IPS DF 6.9 (cell line): ENCODE measurements around the gene SMARCAL1.

ENCODE experiments used
- DNase-seq: peaks from one replicate; pipeline ENCODE4 v3.0.0-alpha.2; 2013; ENCODE audit warnings: low read depth, low spot score
- H3K27ac ChIP-seq: one replicate; pipeline ENCODE4 v1.5.1; 2013; ENCODE audit warnings: low read length, control low read depth
- H3K27me3 ChIP-seq: 2 replicates; pipeline ENCODE4 v1.6.1; 2013; ENCODE audit warnings: mild to moderate bottlenecking, low read length; ENCODE audit not compliant: control insufficient read depth, insufficient read depth
- H3K36me3 ChIP-seq: 2 replicates; pipeline ENCODE4 v1.6.1; 2013; ENCODE audit warnings: low read length; ENCODE audit not compliant: control insufficient read depth, insufficient read depth
- H3K4me1 ChIP-seq: 2 replicates; pipeline ENCODE4 v1.6.1; 2013; ENCODE audit warnings: low read length; ENCODE audit not compliant: control insufficient read depth, insufficient read depth
- H3K4me3 ChIP-seq: 2 replicates; pipeline ENCODE4 v1.5.1; 2013; ENCODE audit warnings: mild to moderate bottlenecking, low read length
- H3K9me3 ChIP-seq: 2 replicates; pipeline ENCODE4 v1.6.1; 2013; ENCODE audit warnings: low read length, inconsistent platforms; ENCODE audit not compliant: control insufficient read depth, insufficient read depth
- WGBS: extraction: QIAGEN DNeasy Blood & Tissue Kit; methylation state at CpG from one replicate; pipeline ENCODE4 v1.1.7; 2013; ENCODE audit warnings: mixed read lengths, missing lambda C conversion rate; ENCODE audit not compliant: insufficient read length, insufficient coverage; 5-methylcytosine and 5-hydroxymethylcytosine counted together

Gene SMARCAL1

DNA sequence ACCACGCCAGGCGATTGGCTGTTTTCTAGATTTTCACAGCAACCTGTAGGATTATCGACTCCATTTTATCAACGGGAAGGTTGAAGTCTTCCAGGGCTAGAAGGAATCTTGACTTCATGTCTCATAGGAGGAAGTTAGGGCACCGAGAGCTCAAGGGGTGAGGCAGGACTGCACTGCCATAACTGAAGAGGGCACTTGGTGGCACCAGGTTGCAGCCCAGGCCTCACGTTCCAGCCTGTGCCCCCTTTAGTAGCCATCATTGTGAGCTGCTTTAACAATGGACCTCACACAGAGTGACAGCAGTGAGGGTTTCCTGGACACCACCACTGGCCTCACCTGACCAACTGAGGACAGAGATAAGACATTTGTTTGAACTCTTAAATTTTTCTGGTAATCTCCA, 63.5 kb downstream of the SMARCAL1 start:
- Histone ChIP-seq H3K36me3 (no peaks in the 10 kb centered on the region), H3K27me3 (no peaks in the 10 kb centered on the region), H3K4me1 (peaks cover 2% of the 10 kb centered on the region; the same call in 1 of the 2 replicates), H3K27ac (no peak overlapping the region), H3K4me3 (no peak overlapping the region), H3K9me3 (no peaks in the 10 kb centered on the region)
- DNase-seq, result no peak
- no CpG with 5 or more reads among the region's 6 CpGs for WGBS

DNA sequence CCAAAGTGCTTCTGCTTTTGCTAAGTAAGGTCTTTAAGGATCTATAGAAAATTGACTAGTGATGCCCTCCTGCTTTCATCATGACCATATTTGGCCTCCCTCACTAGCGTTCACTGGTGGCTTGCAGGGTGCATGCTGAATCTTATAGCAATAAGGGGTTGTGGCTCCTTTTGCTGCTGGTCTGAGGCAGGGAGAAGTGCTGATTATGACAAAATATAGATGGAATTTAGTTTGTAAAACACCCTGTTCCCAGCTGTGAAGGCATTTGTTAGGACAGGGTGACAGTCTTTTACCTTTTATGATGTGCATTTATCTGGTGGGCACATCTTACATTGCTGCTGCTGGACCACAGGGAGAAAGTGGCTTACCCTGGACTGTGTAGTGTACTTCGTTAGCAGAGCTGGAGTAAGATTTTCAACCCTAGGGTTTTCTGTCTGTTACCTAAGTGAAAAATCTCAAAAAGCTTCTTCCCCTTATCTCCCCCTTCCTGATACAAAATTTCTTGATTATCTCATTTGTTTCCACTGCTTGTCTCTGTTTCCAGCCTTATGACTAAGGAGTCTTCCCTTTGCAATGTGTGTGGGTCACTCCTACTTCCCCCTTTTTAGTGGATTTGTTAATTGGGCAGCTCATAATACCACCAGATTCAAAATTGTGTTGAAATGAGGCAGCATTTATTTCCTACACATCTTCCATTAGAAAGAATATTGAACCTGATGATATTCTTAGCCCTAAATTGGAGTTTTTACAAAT, 65.2 kb downstream of the SMARCAL1 start:
- peaks cover 2% of the 10 kb centered on the region; the same call in 1 of the 2 replicates for H3K4me1 ChIP-seq
- WGBS, result no CpG with 5 or more reads among the region's 2 CpGs
- DNase-seq, result no peak
- H3K4me3 ChIP-seq, result no peak overlapping the region
- H3K9me3 ChIP-seq, result no peaks in the 10 kb centered on the region
- no peaks in the 10 kb centered on the region for H3K27me3 ChIP-seq
- no peak overlapping the region for H3K27ac ChIP-seq
- no peaks in the 10 kb centered on the region for H3K36me3 ChIP-seq

DNA sequence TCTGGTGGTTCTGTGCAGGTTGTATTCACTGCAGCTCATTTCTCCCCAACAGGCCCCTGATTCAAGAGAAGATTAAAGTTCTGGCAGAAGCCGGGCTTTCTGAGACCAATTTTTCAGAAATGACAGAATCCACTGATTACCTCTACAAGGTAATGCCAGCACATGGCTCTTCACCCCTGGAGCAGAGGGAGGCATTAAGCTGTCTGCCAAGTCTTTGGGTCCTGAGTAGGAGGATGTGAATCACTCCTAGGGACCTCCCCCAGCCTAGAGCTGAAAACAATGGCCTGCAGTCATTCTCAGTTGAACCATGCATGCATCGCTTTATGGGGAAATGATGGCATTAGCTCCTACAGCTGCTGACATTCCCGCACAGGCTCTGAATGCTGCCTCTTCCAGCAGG, 65.9 kb downstream of the SMARCAL1 start:
- no peaks in the 10 kb centered on the region for H3K9me3 ChIP-seq
- WGBS, result no CpG with 5 or more reads among the region's 3 CpGs
- no peaks in the 10 kb centered on the region for H3K27me3 ChIP-seq
- H3K4me3 ChIP-seq, result no peak overlapping the region
- H3K4me1 ChIP-seq, result peaks cover 2% of the 10 kb centered on the region; the same call in 1 of the 2 replicates
- no peak for DNase-seq
- H3K36me3 ChIP-seq, result no peaks in the 10 kb centered on the region
- no peak overlapping the region for H3K27ac ChIP-seq

DNA sequence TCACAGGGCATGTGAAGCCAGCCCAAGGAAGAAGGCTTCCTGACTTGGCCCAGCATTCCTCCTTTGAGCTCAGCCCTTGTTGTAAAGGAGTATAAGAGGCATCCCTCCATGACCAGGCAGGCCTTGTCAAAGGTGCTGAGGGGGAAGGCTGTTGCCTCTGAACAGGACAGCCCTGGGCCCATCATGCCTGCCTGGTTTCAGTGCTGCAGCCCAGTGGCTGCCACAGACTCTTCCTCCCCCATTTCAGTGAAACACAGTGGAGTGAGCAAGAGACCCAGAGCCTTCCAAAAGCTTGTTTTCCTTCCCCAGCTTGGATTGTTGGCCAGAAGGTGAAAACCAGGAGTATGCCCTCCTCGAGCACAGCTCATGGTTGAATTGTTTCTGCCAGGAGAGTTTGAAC, 66.5 kb downstream of the SMARCAL1 start:
- H3K27ac ChIP-seq, result no peak overlapping the region
- H3K36me3 ChIP-seq, result no peaks in the 10 kb centered on the region
- no peak overlapping the region for H3K4me3 ChIP-seq
- no peaks in the 10 kb centered on the region for H3K27me3 ChIP-seq
- no peak for DNase-seq
- H3K4me1 ChIP-seq, result peaks cover 2% of the 10 kb centered on the region; the same call in 1 of the 2 replicates
- H3K9me3 ChIP-seq, result no peaks in the 10 kb centered on the region
- no CpG with 5 or more reads among the region's 1 CpG for WGBS

DNA sequence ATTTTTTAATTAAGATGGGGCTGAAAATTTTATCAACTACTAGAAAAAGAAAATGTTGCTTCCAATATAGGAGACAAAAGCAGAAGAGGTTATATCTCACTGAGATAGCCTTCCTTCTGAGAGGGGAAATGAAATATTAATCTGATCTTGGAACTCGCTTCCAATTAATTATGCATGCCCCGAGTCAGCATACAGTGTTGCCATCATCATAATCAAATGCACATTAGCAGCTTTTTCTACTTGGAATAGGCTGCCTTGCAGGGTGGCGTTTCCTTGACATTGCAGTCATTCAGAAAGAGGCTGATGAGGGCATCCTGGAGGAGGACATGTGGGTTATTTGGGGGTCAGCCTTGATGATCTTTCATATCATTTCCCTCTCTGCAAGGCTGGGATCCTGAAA, 67.9 kb downstream of the SMARCAL1 start:
- H3K36me3 ChIP-seq, result no peaks in the 10 kb centered on the region
- no peak overlapping the region for H3K4me3 ChIP-seq
- no peak for DNase-seq
- no peaks in the 10 kb centered on the region for H3K9me3 ChIP-seq
- no peak overlapping the region for H3K27ac ChIP-seq
- H3K4me1 ChIP-seq, result no peaks in the 10 kb centered on the region
- no peaks in the 10 kb centered on the region for H3K27me3 ChIP-seq
- no CpG with 5 or more reads among the region's 3 CpGs for WGBS

DNA sequence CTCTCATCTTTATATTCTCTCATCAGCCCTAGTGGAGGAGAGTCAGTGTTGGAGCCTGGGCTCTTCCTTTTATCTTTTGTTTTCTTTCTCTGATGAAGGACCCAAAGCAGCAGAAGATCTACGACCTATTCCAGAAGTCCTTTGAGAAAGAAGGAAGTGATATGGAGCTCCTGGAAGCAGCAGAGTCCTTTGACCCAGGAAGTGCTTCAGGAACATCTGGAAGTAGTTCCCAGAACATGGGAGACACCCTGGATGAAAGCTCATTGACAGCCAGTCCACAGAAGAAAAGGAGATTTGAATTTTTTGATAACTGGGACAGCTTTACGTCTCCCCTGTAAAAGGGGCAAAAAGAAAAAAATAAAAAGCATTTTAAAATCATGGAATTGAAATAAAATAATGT, 70.4 kb downstream of the SMARCAL1 start:
- no peaks in the 10 kb centered on the region; the same call in 1 of the 2 replicates for H3K4me1 ChIP-seq
- H3K36me3 ChIP-seq, result no peaks in the 10 kb centered on the region
- no peak overlapping the region for H3K4me3 ChIP-seq
- no peak for DNase-seq
- no peak overlapping the region for H3K27ac ChIP-seq
- no peaks in the 10 kb centered on the region for H3K9me3 ChIP-seq
- WGBS, result no CpG with 5 or more reads among the region's 2 CpGs
- no peaks in the 10 kb centered on the region for H3K27me3 ChIP-seq

DNA sequence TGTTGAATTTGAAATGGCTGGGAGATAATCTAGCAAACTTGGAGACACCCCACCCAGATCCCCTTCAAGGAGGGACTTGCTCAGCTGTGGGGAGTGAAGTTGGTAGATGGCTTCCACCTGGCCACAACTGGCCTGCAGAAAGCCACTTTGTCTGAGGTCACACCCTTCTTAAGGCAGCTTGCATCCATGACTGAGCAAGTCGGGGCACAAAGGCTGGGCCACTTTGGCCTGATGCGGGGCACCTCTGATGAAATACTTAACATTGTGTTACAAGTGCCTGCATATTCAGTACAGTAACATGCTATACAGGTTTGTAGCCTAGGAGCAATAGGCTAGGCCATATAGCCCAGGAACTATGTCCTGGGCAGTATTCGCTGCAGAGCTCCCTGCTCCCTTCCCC, 73.0 kb downstream of the SMARCAL1 start:
- Histone ChIP-seq H3K27me3 (no peaks in the 10 kb centered on the region), H3K9me3 (no peaks in the 10 kb centered on the region), H3K27ac (no peak overlapping the region), H3K4me1 (no peaks in the 10 kb centered on the region; the same call in 1 of the 2 replicates), H3K4me3 (no peak overlapping the region), H3K36me3 (no peaks in the 10 kb centered on the region)
- WGBS, result no CpG with 5 or more reads among the region's 3 CpGs
- DNase-seq, result no peak

DNA sequence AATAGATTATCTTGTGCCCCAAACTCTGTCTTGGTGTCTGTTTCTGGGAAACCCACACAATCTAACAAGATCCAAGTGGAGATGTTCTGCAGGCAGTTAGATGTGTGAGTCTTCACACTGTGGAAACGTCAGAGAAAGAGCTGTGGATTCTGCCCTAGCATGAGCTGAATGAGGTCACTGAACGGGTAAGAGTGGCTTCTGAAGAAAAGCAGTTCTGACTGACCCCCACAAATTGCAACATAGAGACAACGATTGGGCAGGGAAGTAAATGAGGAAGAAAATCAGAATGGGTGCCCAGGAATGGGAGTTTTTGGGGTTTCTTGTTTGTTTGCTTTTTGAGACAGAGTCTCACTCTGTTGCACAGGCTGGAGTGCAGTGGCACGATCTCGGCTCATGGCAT, 73.5 kb downstream of the SMARCAL1 start:
- no CpG with 5 or more reads among the region's 5 CpGs for WGBS
- H3K27ac ChIP-seq, result no peak overlapping the region
- no peak for DNase-seq

DNA sequence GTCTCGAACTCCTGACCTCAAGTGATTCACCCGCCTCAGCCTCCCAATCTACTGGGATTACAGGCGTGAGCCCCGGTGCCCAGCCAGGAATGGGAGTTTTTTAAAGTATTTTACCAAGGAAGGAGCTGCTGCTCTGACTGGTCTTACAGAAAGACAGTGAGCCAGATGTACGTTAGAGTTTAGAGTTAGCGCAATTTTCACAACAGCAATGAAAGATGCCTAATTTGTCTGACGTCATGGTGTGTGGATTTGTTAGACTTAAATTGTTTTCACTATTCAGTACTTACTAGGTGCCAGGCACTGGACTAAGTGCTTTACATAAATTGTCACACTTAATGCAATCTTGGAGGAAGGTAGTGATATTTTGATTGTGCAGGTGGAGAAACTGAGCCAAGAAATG, 74.0 kb downstream of the SMARCAL1 start:
- Histone ChIP-seq H3K9me3 (no peaks in the 10 kb centered on the region), H3K27ac (no peak overlapping the region), H3K4me1 (no peaks in the 10 kb centered on the region; the same call in 1 of the 2 replicates), H3K4me3 (no peak overlapping the region), H3K27me3 (no peaks in the 10 kb centered on the region), H3K36me3 (no peaks in the 10 kb centered on the region)
- WGBS, result no CpG with 5 or more reads among the region's 7 CpGs
- DNase-seq, result no peak

More for the DNA sequence above, 73.5 kb downstream of the SMARCAL1 start:
- Histone ChIP-seq H3K4me3 (no peak overlapping the region), H3K4me1 (no peaks in the 10 kb centered on the region; the same call in 1 of the 2 replicates), H3K9me3 (no peaks in the 10 kb centered on the region), H3K27me3 (no peaks in the 10 kb centered on the region), H3K36me3 (no peaks in the 10 kb centered on the region)

DNA sequence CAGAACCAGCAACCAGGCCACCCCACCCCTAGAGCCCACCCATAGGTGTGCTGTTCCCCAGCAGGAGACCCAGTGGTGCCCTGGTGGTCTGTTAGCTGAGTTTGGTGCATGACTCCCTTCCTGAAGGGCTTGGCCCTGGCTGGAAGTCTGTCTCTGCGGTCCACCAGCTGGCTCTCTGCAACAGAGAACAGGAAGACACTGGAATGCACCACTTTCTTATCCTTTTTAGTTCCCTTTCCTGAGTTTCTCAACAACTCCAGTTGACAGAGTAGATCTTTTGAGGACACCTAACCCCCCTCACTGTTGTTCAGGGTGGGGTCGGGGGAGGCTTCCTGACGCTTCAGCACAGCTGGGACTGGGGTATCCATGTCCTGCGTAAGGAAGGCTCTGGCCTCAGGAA, 74.4 kb downstream of the SMARCAL1 start:
- no peaks in the 10 kb centered on the region; the same call in 1 of the 2 replicates for H3K4me1 ChIP-seq
- no peaks in the 10 kb centered on the region for H3K9me3 ChIP-seq
- no CpG with 5 or more reads among the region's 4 CpGs for WGBS
- no peak overlapping the region for H3K4me3 ChIP-seq
- H3K27ac ChIP-seq, result no peak overlapping the region
- no peaks in the 10 kb centered on the region for H3K36me3 ChIP-seq
- no peak for DNase-seq
- no peaks in the 10 kb centered on the region for H3K27me3 ChIP-seq

DNA sequence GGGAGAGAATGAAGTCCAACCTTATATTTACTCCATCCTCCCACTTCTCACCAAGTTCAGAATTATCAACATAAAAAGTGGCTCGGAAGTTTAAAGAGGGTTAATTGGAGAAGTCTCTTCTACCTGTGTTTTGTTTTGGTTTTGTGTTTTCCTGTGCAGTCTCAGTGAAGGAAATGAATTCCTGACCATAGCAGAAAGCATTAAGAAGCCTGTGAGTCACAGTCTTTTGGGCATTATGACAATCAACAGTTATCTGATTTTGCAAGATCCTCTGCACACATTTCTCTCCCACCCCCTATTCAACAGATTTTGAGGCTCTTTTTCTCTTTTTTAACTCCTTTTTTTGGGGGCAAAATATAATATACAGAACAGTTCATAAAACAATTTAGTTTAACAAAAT, 77.8 kb downstream of the SMARCAL1 start:
- no peak overlapping the region for H3K27ac ChIP-seq
- H3K4me3 ChIP-seq, result no peak overlapping the region
- no peaks in the 10 kb centered on the region; the same call in 1 of the 2 replicates for H3K4me1 ChIP-seq

More for the DNA sequence above, 77.8 kb downstream of the SMARCAL1 start:
- no CpG with 5 or more reads among the region's 1 CpG for WGBS
- H3K36me3 ChIP-seq, result no peaks in the 10 kb centered on the region
- no peak for DNase-seq
- H3K27me3 ChIP-seq, result no peaks in the 10 kb centered on the region
- H3K9me3 ChIP-seq, result no peaks in the 10 kb centered on the region
